ENCODE measurements around the gene KLF16.

KLF16 gene

GRCh38 chr19:1839658-1840540 lies 23.5 kb downstream of the KLF16 start:
- Histone ChIP-seq H3K4me3 (ENCODE audit: low read depth, low read length) (no peak overlapping the region), H3K27ac (ENCODE audit: low read depth, low read length) (no peak overlapping the region), H3K36me3 (ENCODE audit: insufficient read depth, low read length) (no peaks in the 10 kb centered on the region), H3K4me1 (ENCODE audit: control insufficient read depth, insufficient read depth, low read length, unreplicated experiment) (no peaks in the 10 kb centered on the region), H3K27me3 (ENCODE audit: insufficient read depth, low read length) (no peaks in the 10 kb centered on the region), H3K79me2 (ENCODE audit: control insufficient read depth, insufficient read depth, low read length, unreplicated experiment) (peaks cover 68% of the 10 kb centered on the region), H2AFZ (ENCODE audit: low read length, unreplicated experiment) (no peak overlapping the region)

- Histone ChIP-seq H3K27me3 (ENCODE audit: insufficient read depth, low read length) (no peaks in the 10 kb centered on the region), H3K79me2 (ENCODE audit: control insufficient read depth, insufficient read depth, low read length, unreplicated experiment) (peaks cover 57% of the 10 kb centered on the region), H3K27ac (ENCODE audit: low read depth, low read length) (no peak overlapping the region), H3K36me3 (ENCODE audit: insufficient read depth, low read length) (no peaks in the 10 kb centered on the region), H2AFZ (ENCODE audit: low read length, unreplicated experiment) (no peak overlapping the region), H3K4me1 (ENCODE audit: control insufficient read depth, insufficient read depth, low read length, unreplicated experiment) (no peaks in the 10 kb centered on the region), H3K4me3 (ENCODE audit: low read depth, low read length) (no peak overlapping the region)
These were observed 25.7 kb downstream of the KLF16 start for GRCh38 chr19:1837625-1838105.

GRCh38 chr19:1837222-1837565 lies 26.2 kb downstream of the KLF16 start:
- Histone ChIP-seq H3K4me3 (ENCODE audit: low read depth, low read length) (no peak overlapping the region), H3K4me1 (ENCODE audit: control insufficient read depth, insufficient read depth, low read length, unreplicated experiment) (no peaks in the 10 kb centered on the region), H3K36me3 (ENCODE audit: insufficient read depth, low read length) (no peaks in the 10 kb centered on the region), H3K27ac (ENCODE audit: low read depth, low read length) (no peak overlapping the region), H3K79me2 (ENCODE audit: control insufficient read depth, insufficient read depth, low read length, unreplicated experiment) (peaks cover 53% of the 10 kb centered on the region), H3K27me3 (ENCODE audit: insufficient read depth, low read length) (no peaks in the 10 kb centered on the region), H2AFZ (ENCODE audit: low read length, unreplicated experiment) (no peak overlapping the region)

GRCh38 chr19:1836458-1837221 lies 26.7 kb downstream of the KLF16 start:
- H3K27me3 ChIP-seq (ENCODE audit: insufficient read depth, low read length), result no peaks in the 10 kb centered on the region
- H3K36me3 ChIP-seq (ENCODE audit: insufficient read depth, low read length), result no peaks in the 10 kb centered on the region
- peaks cover 50% of the 10 kb centered on the region for H3K79me2 ChIP-seq (ENCODE audit: control insufficient read depth, insufficient read depth, low read length, unreplicated experiment)
- H2AFZ ChIP-seq (ENCODE audit: low read length, unreplicated experiment), result no peak overlapping the region
- H3K27ac ChIP-seq (ENCODE audit: low read depth, low read length), result no peak overlapping the region
- no peaks in the 10 kb centered on the region for H3K4me1 ChIP-seq (ENCODE audit: control insufficient read depth, insufficient read depth, low read length, unreplicated experiment)
- H3K4me3 ChIP-seq (ENCODE audit: low read depth, low read length), result no peak overlapping the region

GRCh38 chr19:1833540-1833939 lies 29.8 kb downstream of the KLF16 start:
- no peak overlapping the region for H3K27ac ChIP-seq (ENCODE audit: low read depth, low read length)
- H3K79me2 ChIP-seq (ENCODE audit: control insufficient read depth, insufficient read depth, low read length, unreplicated experiment), result peaks cover 41% of the 10 kb centered on the region
- no peaks in the 10 kb centered on the region for H3K36me3 ChIP-seq (ENCODE audit: insufficient read depth, low read length)
- no peaks in the 10 kb centered on the region for H3K27me3 ChIP-seq (ENCODE audit: insufficient read depth, low read length)
- H3K4me3 ChIP-seq (ENCODE audit: low read depth, low read length), result no peak overlapping the region
- H3K4me1 ChIP-seq (ENCODE audit: control insufficient read depth, insufficient read depth, low read length, unreplicated experiment), result no peaks in the 10 kb centered on the region
- H2AFZ ChIP-seq (ENCODE audit: low read length, unreplicated experiment), result no peak overlapping the region

GRCh38 chr19:1832046-1832663 lies 31.2 kb downstream of the KLF16 start:
- peaks cover 37% of the 10 kb centered on the region for H3K79me2 ChIP-seq (ENCODE audit: control insufficient read depth, insufficient read depth, low read length, unreplicated experiment)
- H3K36me3 ChIP-seq (ENCODE audit: insufficient read depth, low read length), result no peaks in the 10 kb centered on the region
- no peaks in the 10 kb centered on the region for H3K27me3 ChIP-seq (ENCODE audit: insufficient read depth, low read length)
- H3K4me3 ChIP-seq (ENCODE audit: low read depth, low read length), result no peak overlapping the region
- no peak overlapping the region for H2AFZ ChIP-seq (ENCODE audit: low read length, unreplicated experiment)
- H3K4me1 ChIP-seq (ENCODE audit: control insufficient read depth, insufficient read depth, low read length, unreplicated experiment), result no peaks in the 10 kb centered on the region
- no peak overlapping the region for H3K27ac ChIP-seq (ENCODE audit: low read depth, low read length)

GRCh38 chr19:1830978-1831377 lies 32.4 kb downstream of the KLF16 start:
- H3K27me3 ChIP-seq (ENCODE audit: insufficient read depth, low read length), result no peaks in the 10 kb centered on the region
- no peaks in the 10 kb centered on the region for H3K36me3 ChIP-seq (ENCODE audit: insufficient read depth, low read length)
- H3K27ac ChIP-seq (ENCODE audit: low read depth, low read length), result no peak overlapping the region
- no peak overlapping the region for H2AFZ ChIP-seq (ENCODE audit: low read length, unreplicated experiment)
- no peaks in the 10 kb centered on the region for H3K4me1 ChIP-seq (ENCODE audit: control insufficient read depth, insufficient read depth, low read length, unreplicated experiment)
- peaks cover 26% of the 10 kb centered on the region for H3K79me2 ChIP-seq (ENCODE audit: control insufficient read depth, insufficient read depth, low read length, unreplicated experiment)
- H3K4me3 ChIP-seq (ENCODE audit: low read depth, low read length), result no peak overlapping the region

GRCh38 chr19:1830568-1830967 lies 32.8 kb downstream of the KLF16 start:
- Histone ChIP-seq H3K79me2 (ENCODE audit: control insufficient read depth, insufficient read depth, low read length, unreplicated experiment) (peaks cover 26% of the 10 kb centered on the region), H3K27ac (ENCODE audit: low read depth, low read length) (no peak overlapping the region), H3K4me3 (ENCODE audit: low read depth, low read length) (no peak overlapping the region), H3K36me3 (ENCODE audit: insufficient read depth, low read length) (no peaks in the 10 kb centered on the region), H2AFZ (ENCODE audit: low read length, unreplicated experiment) (no peak overlapping the region), H3K4me1 (ENCODE audit: control insufficient read depth, insufficient read depth, low read length, unreplicated experiment) (no peaks in the 10 kb centered on the region), H3K27me3 (ENCODE audit: insufficient read depth, low read length) (no peaks in the 10 kb centered on the region)

GRCh38 chr19:1829958-1830357 lies 33.4 kb downstream of the KLF16 start:
- Histone ChIP-seq H3K36me3 (ENCODE audit: insufficient read depth, low read length) (no peaks in the 10 kb centered on the region), H3K4me1 (ENCODE audit: control insufficient read depth, insufficient read depth, low read length, unreplicated experiment) (no peaks in the 10 kb centered on the region), H3K79me2 (ENCODE audit: control insufficient read depth, insufficient read depth, low read length, unreplicated experiment) (peaks cover 21% of the 10 kb centered on the region), H3K27me3 (ENCODE audit: insufficient read depth, low read length) (no peaks in the 10 kb centered on the region), H2AFZ (ENCODE audit: low read length, unreplicated experiment) (no peak overlapping the region), H3K27ac (ENCODE audit: low read depth, low read length) (no peak overlapping the region), H3K4me3 (ENCODE audit: low read depth, low read length) (no peak overlapping the region)

GRCh38 chr19:1828279-1829238 lies 34.8 kb downstream of the KLF16 start:
- Histone ChIP-seq H3K79me2 (ENCODE audit: control insufficient read depth, insufficient read depth, low read length, unreplicated experiment) (peaks cover 9% of the 10 kb centered on the region), H3K4me1 (ENCODE audit: control insufficient read depth, insufficient read depth, low read length, unreplicated experiment) (no peaks in the 10 kb centered on the region), H3K36me3 (ENCODE audit: insufficient read depth, low read length) (no peaks in the 10 kb centered on the region), H3K27me3 (ENCODE audit: insufficient read depth, low read length) (no peaks in the 10 kb centered on the region), H3K27ac (ENCODE audit: low read depth, low read length) (no peak overlapping the region), H2AFZ (ENCODE audit: low read length, unreplicated experiment) (no peak overlapping the region), H3K4me3 (ENCODE audit: low read depth, low read length) (no peak overlapping the region)

Measured in ACC112 (cell line).